HG03095 (cell line): ENCODE results near the gene GSPT1.
"Not testable (repeated sequence)": the region's sequence is repeated elsewhere in the genome, so short reads cannot be mapped to it uniquely, and the experiment has no call there.

Experiments
- ATAC-seq: cut with Tn5 transposase; IDR thresholded peaks from one replicate; pipeline ENCODE4 v1.9.1; 2021; ENCODE audit warnings: moderate library complexity; ENCODE audit not compliant: unreplicated experiment

Gene GSPT1

GRCh38 chr16:11862489-11862888 is 53.3 kb downstream of the GSPT1 start:
- ATAC-seq = no peak

- no peak for ATAC-seq
Observed at GRCh38 chr16:11857161-11857560, 58.6 kb downstream of the GSPT1 start.

- ATAC-seq = no peak
Observed at GRCh38 chr16:11852092-11852809, 63.5 kb downstream of the GSPT1 start.

DNA sequence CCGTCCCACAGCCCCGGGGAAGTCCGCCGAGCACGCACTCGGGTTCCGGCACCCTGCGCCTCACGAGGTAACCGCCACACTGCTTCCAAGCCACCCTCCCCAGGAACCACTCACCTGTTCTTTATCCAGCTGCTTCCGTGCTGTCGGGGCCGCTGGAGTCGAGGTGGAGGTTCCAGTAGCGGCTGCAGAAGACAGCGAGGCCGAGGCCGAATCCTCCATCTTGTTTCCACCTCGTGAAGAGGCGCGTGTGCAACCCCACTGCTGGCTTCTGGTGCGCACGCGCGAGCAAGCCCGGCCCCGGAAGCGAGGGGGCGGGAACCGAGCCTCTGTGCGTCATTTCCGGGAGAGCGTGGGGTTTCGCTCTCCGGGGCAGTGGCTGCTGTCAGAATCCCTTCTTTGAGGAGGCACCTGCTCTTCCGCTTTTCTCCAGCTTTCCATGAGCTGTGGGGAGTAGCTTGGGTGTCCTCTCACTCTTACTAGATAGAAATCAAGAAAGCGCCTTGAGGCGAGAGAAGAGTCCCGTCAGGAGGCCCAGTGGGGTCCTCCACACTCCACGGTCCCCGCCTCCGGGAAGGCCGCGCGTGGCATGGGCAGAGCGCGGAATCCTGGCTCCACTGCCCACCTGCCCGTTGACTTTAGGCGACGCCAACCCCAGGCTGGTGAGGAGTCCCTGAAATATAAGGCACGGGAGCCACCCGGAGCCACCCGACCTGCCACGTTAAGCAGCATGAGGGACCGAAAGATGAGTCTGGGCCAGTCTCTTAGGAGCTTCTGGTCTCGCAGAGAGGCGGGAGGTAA is 64.3 kb downstream of the GSPT1 start, which contains the start of gene RSL1D1:
TSS of gene RSL1D1 (minus strand) at position 249 of the 798 bp plus-strand sequence. CDS start at position 219, 30 bp downstream.
- peak; percentile 69 for ATAC-seq

DNA sequence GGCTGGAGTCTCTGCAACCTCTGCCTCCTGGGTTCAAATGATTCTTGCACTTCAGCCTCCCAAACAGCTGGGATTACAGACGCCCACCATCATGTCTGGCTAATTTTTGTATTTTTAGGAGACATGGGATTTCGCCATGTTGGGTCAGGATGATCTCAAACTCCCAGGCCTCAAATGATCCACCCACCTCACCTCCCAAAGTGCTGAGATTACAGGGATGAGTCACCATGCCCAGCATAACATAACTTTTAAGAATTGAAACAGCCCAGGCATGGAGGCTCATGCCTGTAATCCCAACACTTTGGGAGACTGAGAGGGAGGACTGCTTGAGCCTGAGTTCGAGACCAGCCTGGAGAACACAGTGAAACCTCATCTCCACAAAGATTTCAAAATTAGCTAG is 66.9 kb downstream of the GSPT1 start:
- no peak for ATAC-seq

- ATAC-seq = no peak
Observed at GRCh38 chr16:11844499-11844898, 71.3 kb downstream of the GSPT1 start.

DNA sequence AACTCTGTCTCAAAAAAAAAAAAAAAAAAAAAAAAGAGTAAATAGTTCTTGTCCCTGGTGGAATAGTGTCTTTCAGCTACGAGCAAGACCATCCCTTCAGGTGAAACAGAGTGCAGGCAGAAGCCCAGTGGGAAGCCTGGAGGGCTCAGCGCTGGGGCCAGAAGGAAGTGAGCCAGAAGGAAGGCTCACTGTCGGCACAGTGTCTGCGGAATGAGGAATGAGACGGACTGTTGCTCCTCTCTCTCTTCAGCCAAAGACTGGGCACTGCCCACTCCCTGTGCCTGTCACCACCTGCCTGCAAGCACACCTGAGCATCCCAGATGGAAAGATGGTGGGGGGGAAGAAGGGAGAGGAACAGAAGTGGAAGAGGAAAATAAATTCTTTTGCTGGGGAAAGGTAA is 71.9 kb downstream of the GSPT1 start:
- ATAC-seq = no peak

GRCh38 chr16:11843206-11843605 is 72.5 kb downstream of the GSPT1 start:
- no peak for ATAC-seq

DNA sequence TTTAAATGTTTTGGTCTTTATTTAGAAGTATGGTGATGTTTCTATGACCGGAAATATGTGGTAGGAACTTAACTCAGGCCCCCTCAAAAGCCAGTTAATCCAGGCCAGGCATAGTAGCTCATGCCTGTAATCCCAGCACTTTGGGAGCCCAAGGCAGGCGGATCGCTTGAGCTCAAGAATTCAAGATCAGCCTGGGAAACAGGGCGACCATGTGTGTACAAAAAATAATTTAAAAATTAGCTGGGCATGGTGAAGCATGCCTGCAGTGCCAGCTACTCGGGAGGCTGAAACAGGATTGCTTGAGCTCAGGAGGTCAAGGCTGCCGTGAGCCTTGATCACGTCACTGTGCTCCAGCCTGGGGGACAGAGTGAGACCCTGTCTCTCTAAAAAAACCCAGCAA is 74.7 kb downstream of the GSPT1 start:
- no peak for ATAC-seq

- ATAC-seq = no peak
Observed at GRCh38 chr16:11836650-11837244, 79.0 kb downstream of the GSPT1 start.

- no peak for ATAC-seq
Observed at GRCh38 chr16:11835891-11836649, 79.7 kb downstream of the GSPT1 start.

GRCh38 chr16:11835309-11835708 is 80.4 kb downstream of the GSPT1 start:
- ATAC-seq = no peak

DNA sequence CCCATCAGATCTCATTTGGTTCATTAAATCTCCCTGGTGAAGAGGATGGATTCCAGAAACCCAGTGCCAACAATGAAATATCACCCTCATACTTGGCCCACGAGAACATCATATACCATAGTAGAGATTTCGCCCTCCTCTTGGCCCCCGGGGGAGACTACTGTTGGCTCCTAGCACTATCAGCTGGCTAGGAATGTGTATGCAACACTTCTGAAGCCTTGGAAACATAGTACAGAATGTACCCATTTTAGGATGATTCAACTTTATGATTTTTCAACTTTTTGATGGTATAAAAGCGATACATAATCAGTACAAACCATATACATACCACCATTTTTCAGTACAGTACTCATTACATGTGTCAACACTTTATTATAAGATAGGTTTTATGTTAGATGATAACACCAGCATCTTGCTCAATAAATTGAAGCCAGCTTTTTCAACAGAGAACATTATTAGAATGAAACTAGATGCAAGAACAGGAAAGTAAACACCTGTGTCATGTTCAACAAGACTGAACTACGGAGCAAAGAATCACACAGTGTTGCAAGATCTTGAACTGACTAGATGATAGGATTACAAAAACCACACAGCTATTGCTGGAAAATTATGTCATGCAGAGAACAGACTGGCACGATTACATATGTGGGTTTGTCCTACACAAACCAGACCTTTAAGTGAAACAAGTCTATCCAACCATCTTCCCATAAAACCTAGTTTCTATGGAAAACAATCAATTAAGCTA is 81.6 kb downstream of the GSPT1 start:
- no peak for ATAC-seq

DNA sequence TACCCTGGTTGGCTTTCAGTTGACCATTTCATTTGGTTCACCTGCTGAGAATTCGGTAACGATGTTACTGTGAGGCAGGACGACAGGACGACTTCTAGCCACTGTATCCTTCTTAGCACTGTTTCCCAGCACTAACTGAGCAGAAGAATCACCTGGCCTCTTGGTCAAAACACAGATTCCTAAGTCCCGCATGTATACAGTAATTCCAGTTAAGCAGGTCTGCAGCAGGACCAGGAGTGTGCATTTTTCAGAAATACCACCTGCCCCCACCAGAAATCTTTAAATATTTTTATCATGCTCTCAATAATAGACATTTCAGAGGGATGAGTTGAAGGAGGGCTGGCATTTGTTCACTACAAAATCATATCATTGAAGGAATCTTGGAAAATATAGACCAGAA is 87.1 kb downstream of the GSPT1 start:
- no peak for ATAC-seq

- not testable (repeated sequence) for ATAC-seq
Observed at GRCh38 chr16:11825520-11826165, 90.1 kb downstream of the GSPT1 start.

- no peak for ATAC-seq
Observed at GRCh38 chr16:11824362-11824761, 91.4 kb downstream of the GSPT1 start.

GRCh38 chr16:11823645-11824044 is 92.1 kb downstream of the GSPT1 start:
- not testable (repeated sequence) for ATAC-seq

- no peak for ATAC-seq
Observed at GRCh38 chr16:11819798-11820197, 96.0 kb downstream of the GSPT1 start.

DNA sequence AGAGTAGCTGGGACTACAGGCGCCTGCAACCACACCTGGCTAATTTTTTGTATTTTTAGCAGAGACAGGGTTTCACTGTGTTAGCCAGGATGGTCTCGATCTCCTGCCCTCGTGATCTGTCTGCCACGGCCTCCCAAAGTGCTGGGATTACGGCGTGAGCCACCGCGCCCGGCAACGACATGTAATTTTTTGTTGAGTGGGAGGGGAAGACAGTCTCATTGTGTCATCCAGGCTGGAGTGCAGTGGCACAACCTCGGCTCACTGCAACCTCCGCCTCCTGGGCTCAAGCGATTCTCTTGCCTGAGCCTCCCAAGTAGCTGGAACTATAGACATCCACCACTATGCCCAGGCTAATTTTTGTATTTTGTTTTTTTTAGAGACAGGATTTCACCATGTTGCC is 96.8 kb downstream of the GSPT1 start:
- ATAC-seq = not testable (repeated sequence)
